C4-2B (cell line): Measurements from ENCODE around the gene CABP7.

Source experiments
- CTCF ChIP-seq: fragments of 450-650 bp; conservative IDR thresholded peaks from 2 replicates; pipeline ENCODE4 v1.5.1; 2017; ENCODE audit warnings: mild to moderate bottlenecking
- ZFX ChIP-seq: fragments of 450-650 bp; IDR thresholded peaks from 2 replicates; pipeline ENCODE4 v1.6.1; 2017

- TF ChIP-seq CTCF, result no peak
- TF ChIP-seq ZFX, result no peak
Measured at GRCh38 chr22:29758959-29759358, 39.2 kb downstream of the CABP7 start.
